CD4-positive, alpha-beta memory T cell (primary cell): Measurements from ENCODE around the gene PLEKHJ1. TPM values are rescaled to one million over a fixed set of nuclear protein-coding genes. Genes with fewer than 3 reads are reported as not detected.

Experiments
- CTCF ChIA-PET: fragments of 350-600 bp; sonication (Branson Sonifier 250); formaldehyde crosslinking; loops from one replicate; lab custom pipeline; 2021; ENCODE audit warnings: inconsistent platforms; ENCODE audit not compliant: partially characterized antibody; lab: Charles Lee
- POLR2A ChIA-PET: fragments of 350-600 bp; sonication (Branson Sonifier 250); formaldehyde crosslinking; loops from one replicate; lab custom pipeline; 2021; ENCODE audit not compliant: partially characterized antibody; lab: Charles Lee
- DNase-seq, 5 donors: peaks; one replicate each; pipeline versions ENCODE4 v3.0.0 to v3.0.0-alpha.2; 2020 to 2022; ENCODE audit warnings: mixed read lengths in 1 of 5
- H3K27ac ChIP-seq: one replicate; pipeline ENCODE4 v1.7.0; 2013; ENCODE audit warnings: low read depth, low read length
- H3K27me3 ChIP-seq: 2 replicates; pipeline ENCODE4 v1.7.0; 2013; ENCODE audit warnings: mild to moderate bottlenecking, low read length, moderate library complexity; ENCODE audit not compliant: insufficient read depth
- H3K36me3 ChIP-seq: 2 replicates; pipeline ENCODE4 v1.7.0; 2013; ENCODE audit warnings: mild to moderate bottlenecking, low read length, moderate library complexity; ENCODE audit not compliant: insufficient read depth
- H3K4me1 ChIP-seq: 2 replicates; pipeline ENCODE4 v1.7.0; 2013; ENCODE audit warnings: mild to moderate bottlenecking, low read length, moderate library complexity; ENCODE audit not compliant: insufficient read depth
- H3K4me3 ChIP-seq, 2 donors: one replicate each; pipeline ENCODE4 v1.7.0; 2013; ENCODE audit warnings: low read length in 2 of 2, mild to moderate bottlenecking in 1 of 2
- H3K9me3 ChIP-seq, 2 donors: one replicate each; pipeline ENCODE4 v1.7.0; 2013; ENCODE audit warnings: low read length in 2 of 2, control low read depth in 1 of 2; ENCODE audit not compliant: control insufficient read depth in 1 of 2
- H3K27ac Mint-ChIP-seq, 7 donors: one replicate each; pipeline ENCODE4 v1.8.0; 2020 to 2021; ENCODE audit warnings: mixed read lengths in 7 of 7, mild to moderate bottlenecking in 6 of 7, inconsistent platforms in 3 of 7, moderate library complexity in 3 of 7
- H3K27me3 Mint-ChIP-seq, 2 donors: one replicate each; pipeline ENCODE4 v1.8.0; 2020 to 2021; ENCODE audit warnings: mixed read lengths in 2 of 2
- H3K36me3 Mint-ChIP-seq, 2 donors: one replicate each; pipeline ENCODE4 v1.8.0; 2020 to 2021; ENCODE audit warnings: mixed read lengths in 2 of 2, inconsistent platforms in 1 of 2, mild to moderate bottlenecking in 1 of 2
- H3K4me1 Mint-ChIP-seq, 4 donors: one replicate each; pipeline ENCODE4 v1.8.0; 2020 to 2021; ENCODE audit warnings: mixed read lengths in 4 of 4, mild to moderate bottlenecking in 1 of 4
- H3K4me3 Mint-ChIP-seq, 8 donors: one replicate each; pipeline ENCODE4 v1.8.0; 2020 to 2021; ENCODE audit warnings: mixed read lengths in 8 of 8, mild to moderate bottlenecking in 7 of 8, moderate library complexity in 6 of 8, inconsistent platforms in 3 of 8
- H3K9me3 Mint-ChIP-seq, 8 donors: one replicate each; pipeline ENCODE4 v1.8.0; 2020 to 2021; ENCODE audit warnings: mixed read lengths in 8 of 8, mild to moderate bottlenecking in 5 of 8, inconsistent platforms in 3 of 8, moderate library complexity in 1 of 8
- intact Hi-C: fragments of 100-400 bp; cut with micrococcal nuclease; formaldehyde crosslinking; loops from one replicate; pipeline ENCODE4 v1.15.1; 2023
- polyA plus RNA-seq, 2 donors: library from polyadenylated mRNA; unstranded; fragments of 300-500 nt; fragmentation: Illumina TruSeq; gene quantifications; one replicate each; pipeline ENCODE4 v1.2.3, GENCODE V29; 2021
- total RNA-seq, 2 experiments: library from RNA; stranded (reverse); gene quantifications; one replicate each; pipeline ENCODE4 v1.2.3, GENCODE V29; 2021

PLEKHJ1 gene
- total and polyA plus RNA-seq, 4 experiments from 2014 or later: 64.9 to 119 (median 85.2) TPM

DNA sequence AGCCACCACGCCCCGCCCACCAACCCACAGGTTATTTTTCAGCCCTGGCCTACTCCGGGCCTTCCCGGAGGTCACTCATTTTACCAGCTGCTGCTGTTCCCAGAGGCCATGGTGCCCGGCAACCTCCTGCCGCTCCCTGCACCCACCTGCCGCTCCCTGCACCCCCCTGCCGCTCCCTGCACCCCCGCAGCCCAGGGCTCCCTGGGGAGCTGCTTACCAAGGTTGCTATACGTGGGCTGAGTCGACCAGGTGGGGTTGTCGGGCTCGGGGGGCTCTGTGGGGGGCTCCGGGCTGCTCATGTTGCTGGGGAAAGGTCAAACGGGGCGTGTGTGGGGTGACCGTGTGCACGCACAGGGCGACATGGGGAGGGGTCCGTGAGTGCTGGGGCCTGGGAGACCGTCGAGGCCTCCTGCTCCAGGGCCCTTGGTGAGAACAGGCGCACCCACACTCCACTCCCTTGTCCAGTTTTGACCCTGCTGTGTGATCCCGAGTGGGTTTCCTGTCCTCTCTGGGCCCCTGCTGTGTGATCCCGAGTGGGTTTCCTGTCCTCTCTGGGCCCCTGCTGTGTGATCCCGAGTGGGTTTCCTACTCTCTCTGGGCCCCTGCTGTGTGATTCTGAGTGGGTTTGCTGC, 44.6 kb upstream of the PLEKHJ1 start:
- Histone ChIP-seq H3K4me1 (peaks cover 13% of the 10 kb centered on the region), H3K9me3 (no peaks in the 10 kb centered on the region), H3K27me3 (no peaks in the 10 kb centered on the region), H3K27ac (no peak overlapping the region), H3K4me3 (no peak overlapping the region), H3K36me3 (no peaks in the 10 kb centered on the region)
- DNase-seq: peak in 1 of 5 donors; percentile 42
- POLR2A ChIA-PET: interaction anchor here (0.9 kb wide), 1 partner anchor 10 kb away, joined by 3 read pairs; no protein-coding TSS in a partner anchor
- H3K27me3 Mint-ChIP-seq: no peaks in the 10 kb centered on the region
- no peaks in the 10 kb centered on the region for H3K9me3 Mint-ChIP-seq
- CTCF ChIA-PET: interaction anchor here (0.6 to 7.1 kb wide), 2 partner anchors 66 to 112 kb away, joined by 3 to 81 read pairs; no protein-coding TSS in a partner anchor
- no peak overlapping the region for H3K4me3 Mint-ChIP-seq
- peaks cover 0 to 3% of the 10 kb centered on the region in 2 donors for H3K36me3 Mint-ChIP-seq
- H3K27ac Mint-ChIP-seq: peak overlapping the region in 1 of 7 donors; percentile 44
- intact Hi-C loops: no loop called here
- H3K4me1 Mint-ChIP-seq: peaks cover 5 to 23% (median 16%) of the 10 kb centered on the region in 4 donors

DNA sequence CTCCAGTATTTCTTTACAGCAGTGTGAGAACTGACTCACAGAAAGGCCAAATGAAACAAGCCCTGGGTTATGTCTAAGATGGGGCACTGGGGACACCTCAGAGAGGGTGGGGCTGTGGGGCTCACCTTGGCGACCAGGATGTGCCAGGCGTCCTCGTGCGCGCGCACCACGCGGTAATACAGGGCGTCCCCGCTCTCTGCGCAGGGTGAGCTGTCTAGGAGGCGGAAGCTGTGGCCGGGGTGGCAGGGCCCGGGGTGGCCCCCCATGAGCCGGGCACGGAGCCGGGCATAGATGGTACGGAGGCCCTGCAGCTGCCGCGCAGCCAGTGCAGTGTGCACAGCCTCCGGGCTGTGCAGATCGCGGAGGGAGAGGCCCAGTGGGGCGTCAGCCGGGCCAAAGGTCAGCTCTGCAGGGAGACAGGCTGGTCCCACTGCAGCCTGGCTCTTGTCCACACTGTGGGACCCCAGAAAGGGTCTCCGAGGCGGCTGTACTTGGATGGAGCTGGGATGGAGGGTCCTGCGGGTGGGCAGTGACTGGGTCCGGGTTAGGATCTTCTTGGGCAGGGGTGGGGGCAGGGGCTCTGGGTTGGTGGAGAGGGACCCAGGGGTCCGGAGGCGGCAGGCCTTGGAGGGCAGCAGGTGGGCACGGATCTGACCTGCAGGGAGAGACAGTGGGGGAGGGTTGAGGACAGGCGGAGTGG, 42.5 kb upstream of the PLEKHJ1 start:
- Histone ChIP-seq H3K36me3 (no peaks in the 10 kb centered on the region), H3K4me3 (no peak overlapping the region), H3K27me3 (no peaks in the 10 kb centered on the region), H3K27ac (no peak overlapping the region), H3K4me1 (peaks cover 23% of the 10 kb centered on the region), H3K9me3 (no peaks in the 10 kb centered on the region)
- POLR2A ChIA-PET: interaction anchor here (0.8 to 13.8 kb wide), 6 partner anchors 9 to 39 kb away, joined by 3 to 167 read pairs (median 4); partner anchors contain the start of genes AMH and JSRP1
- DNase-seq: peak in 1 of 5 donors; percentile 41
- Mint-ChIP-seq H3K9me3 (peaks cover 0 to 12% (median 0%) of the 10 kb centered on the region in 8 donors), H3K4me3 (no peak overlapping the region), H3K27me3 (no peaks in the 10 kb centered on the region), H3K4me1 (peaks cover 15 to 36% (median 28%) of the 10 kb centered on the region in 4 donors), H3K27ac (peak overlapping the region in 3 of 7 donors; percentile 15 to 75 (median 41)), H3K36me3 (peaks cover 6 to 13% of the 10 kb centered on the region in 2 donors)
- CTCF ChIA-PET: interaction anchor here (1.0 to 7.1 kb wide), 3 partner anchors 12 to 114 kb away, joined by 3 to 81 read pairs (median 3); no protein-coding TSS in a partner anchor
- intact Hi-C loops: no loop called here

DNA sequence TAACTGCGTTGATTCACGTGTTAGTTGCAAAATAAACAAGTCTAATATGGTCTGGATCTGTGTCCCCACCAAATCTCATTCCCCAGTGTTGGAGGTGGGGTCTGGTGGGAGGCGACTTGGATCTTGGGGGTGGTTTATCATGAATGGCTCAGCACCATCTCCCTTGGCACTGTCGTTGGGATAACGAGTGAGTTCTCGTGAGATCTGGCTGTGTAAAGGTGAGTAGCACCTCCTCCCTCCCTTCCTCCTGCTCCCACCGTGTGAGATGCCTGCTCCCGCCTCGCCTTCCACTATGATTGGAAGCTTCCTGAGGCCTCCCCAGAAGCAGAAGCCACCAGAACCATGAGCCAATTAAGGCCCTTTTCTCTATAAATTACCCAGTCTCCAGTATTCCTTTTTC, 41.0 kb upstream of the PLEKHJ1 start:
- Mint-ChIP-seq H3K9me3 (peaks cover 0 to 15% (median 0%) of the 10 kb centered on the region in 8 donors), H3K27ac (peak overlapping the region in 4 of 7 donors; percentile 64 to 91 (median 76)), H3K27me3 (no peaks in the 10 kb centered on the region), H3K4me1 (peaks cover 20 to 40% (median 30%) of the 10 kb centered on the region in 4 donors), H3K36me3 (peaks cover 10 to 19% of the 10 kb centered on the region in 2 donors), H3K4me3 (peak overlapping the region in 2 of 8 donors; percentile 40 to 57)
- Histone ChIP-seq H3K27ac (no peak overlapping the region), H3K36me3 (peaks cover 6% of the 10 kb centered on the region), H3K4me1 (peaks cover 32% of the 10 kb centered on the region), H3K27me3 (no peaks in the 10 kb centered on the region), H3K9me3 (no peaks in the 10 kb centered on the region), H3K4me3 (no peak overlapping the region)
- POLR2A ChIA-PET: interaction anchor here (0.5 to 13.8 kb wide), 6 partner anchors 12 to 133 kb away, joined by 4 to 167 read pairs (median 4); partner anchors contain the start of genes AMH and JSRP1
- CTCF ChIA-PET: interaction anchor here (0.7 to 7.1 kb wide), 4 partner anchors 9 to 121 kb away, joined by 3 to 81 read pairs (median 3); no protein-coding TSS in a partner anchor
- DNase-seq: peak in 1 of 5 donors; percentile 18
- intact Hi-C loops: no loop called here

DNA sequence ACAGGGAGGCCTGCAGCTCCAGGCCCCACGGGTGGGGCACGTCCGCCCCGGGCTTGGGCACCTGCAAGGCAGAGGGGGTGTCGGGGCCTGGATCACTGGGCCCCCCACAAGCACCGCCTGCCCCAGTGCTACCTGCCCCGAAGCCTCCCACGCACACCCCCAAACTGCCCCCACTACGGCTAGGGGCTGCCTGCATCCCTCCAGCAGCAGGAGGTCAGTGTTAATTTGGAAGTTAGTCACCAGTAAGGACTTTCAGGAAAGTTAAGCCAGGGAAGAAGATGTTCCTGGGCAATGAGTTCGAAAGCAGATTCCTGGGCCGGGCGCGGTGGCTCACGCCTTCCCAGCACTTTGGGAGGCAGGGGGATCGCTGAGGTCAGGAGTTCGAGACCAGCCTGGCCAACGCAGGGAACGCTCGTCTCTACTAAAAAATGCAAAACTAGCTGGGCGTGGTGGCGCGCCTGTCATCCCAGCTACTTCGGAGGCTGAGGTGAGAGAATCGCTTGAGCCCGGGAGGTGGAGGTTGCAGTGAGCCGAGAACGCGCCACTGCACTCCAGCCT, 40.4 kb upstream of the PLEKHJ1 start:
- CTCF ChIA-PET: interaction anchor here (0.7 to 7.1 kb wide), 5 partner anchors 9 to 121 kb away, joined by 3 to 81 read pairs (median 3); no protein-coding TSS in a partner anchor
- intact Hi-C loops: no loop called here
- Histone ChIP-seq H3K27ac (no peak overlapping the region), H3K36me3 (peaks cover 11% of the 10 kb centered on the region), H3K4me3 (no peak overlapping the region), H3K27me3 (no peaks in the 10 kb centered on the region), H3K4me1 (peaks cover 32% of the 10 kb centered on the region), H3K9me3 (no peaks in the 10 kb centered on the region)
- peaks cover 14 to 23% of the 10 kb centered on the region in 2 donors for H3K36me3 Mint-ChIP-seq
- no peak for DNase-seq
- peak overlapping the region in 2 of 7 donors; percentile 51 to 85 for H3K27ac Mint-ChIP-seq
- POLR2A ChIA-PET: interaction anchor here (0.9 to 13.8 kb wide), 8 partner anchors 12 to 200 kb away, joined by 3 to 251 read pairs (median 8); partner anchors contain the start of genes AMH, GADD45B, JSRP1 and PLEKHJ1
- peaks cover 0 to 18% (median 0%) of the 10 kb centered on the region in 8 donors for H3K9me3 Mint-ChIP-seq
- H3K4me1 Mint-ChIP-seq: peaks cover 22 to 37% (median 29%) of the 10 kb centered on the region in 4 donors
- no peak overlapping the region for H3K4me3 Mint-ChIP-seq
- H3K27me3 Mint-ChIP-seq: no peaks in the 10 kb centered on the region

DNA sequence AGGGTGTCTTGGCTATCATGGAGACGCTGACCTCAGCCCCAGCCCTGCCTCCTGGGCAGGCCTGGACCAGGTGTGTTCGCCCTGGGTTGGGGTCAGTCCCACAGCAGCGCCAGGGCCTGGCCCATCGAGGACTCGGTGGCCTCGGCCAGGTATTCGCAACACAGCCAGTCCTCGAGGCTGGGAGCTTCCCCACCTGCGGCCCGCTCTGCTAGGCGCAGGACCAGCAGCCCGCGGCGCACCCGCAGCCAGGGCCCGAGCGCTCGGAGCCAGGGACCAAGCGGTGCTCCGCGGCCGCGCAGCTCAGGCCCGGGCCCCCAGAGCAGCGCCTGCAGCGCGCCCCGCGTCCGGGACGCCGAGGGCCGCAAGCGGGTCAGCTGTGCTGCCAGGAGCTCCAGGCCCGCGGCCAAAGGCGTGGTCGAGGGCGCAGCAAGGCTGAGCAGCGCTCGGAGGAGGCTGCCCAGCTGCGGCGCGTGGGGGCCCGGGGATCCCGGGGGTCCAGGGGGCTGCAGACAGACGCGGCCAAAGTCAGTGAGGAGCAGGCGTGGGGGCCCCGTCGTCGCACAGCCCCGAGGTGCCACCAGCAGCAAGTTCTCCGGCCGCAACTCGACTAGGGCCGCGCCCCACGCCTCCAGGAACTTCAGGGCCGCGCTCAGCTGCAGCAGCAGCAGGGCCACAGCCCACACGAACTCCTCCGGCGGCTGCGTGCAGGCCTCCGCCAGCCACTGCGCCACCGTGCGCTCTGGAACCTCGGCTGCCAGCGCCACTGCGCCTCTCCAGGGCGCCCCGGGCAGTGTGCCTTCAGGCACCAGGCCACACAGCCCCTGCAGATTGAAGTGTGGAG, 39.7 kb upstream of the PLEKHJ1 start:
- ChIA-PET CTCF (interaction anchor here (1.1 to 7.1 kb wide), 10 partner anchors 13 to 124 kb away, joined by 3 to 81 read pairs (median 16); partner anchors contain the start of genes AP3D1 and PLEKHJ1), POLR2A (interaction anchor here (0.8 to 13.8 kb wide), 11 partner anchors 12 to 345 kb away, joined by 3 to 251 read pairs (median 11); partner anchors contain the start of genes AMH, GADD45B, JSRP1 and PLEKHJ1)
- H3K4me1 Mint-ChIP-seq: peaks cover 23 to 40% (median 31%) of the 10 kb centered on the region in 4 donors
- H3K36me3 Mint-ChIP-seq: peaks cover 16 to 25% of the 10 kb centered on the region in 2 donors
- DNase-seq: peak in 1 of 5 donors; percentile 43
- no peaks in the 10 kb centered on the region for H3K27me3 ChIP-seq
- H3K9me3 Mint-ChIP-seq: peaks cover 0 to 22% (median 0%) of the 10 kb centered on the region in 8 donors
- no peak overlapping the region for H3K4me3 ChIP-seq
- H3K36me3 ChIP-seq: peaks cover 14% of the 10 kb centered on the region
- no peak overlapping the region for H3K4me3 Mint-ChIP-seq
- H3K27ac Mint-ChIP-seq: peak overlapping the region in 1 of 7 donors; percentile 99
- no peak overlapping the region for H3K27ac ChIP-seq
- intact Hi-C loops: no loop called here
- H3K9me3 ChIP-seq: no peaks in the 10 kb centered on the region
- no peaks in the 10 kb centered on the region for H3K27me3 Mint-ChIP-seq
- peaks cover 36% of the 10 kb centered on the region for H3K4me1 ChIP-seq
